HepG2 (cell line): Measurements from ENCODE around the gene SAE1. TPM values are rescaled to one million over a fixed set of nuclear protein-coding genes. Genes with fewer than 3 reads are reported as not detected.

Experiments used
- CREB1 ChIP-seq, 2 experiments: fragments of 450-650 bp in 1 of 2; IDR thresholded peaks; 2 replicates each; pipeline ENCODE4 v1.6.1; 2016 to 2017; ENCODE audit warnings: control low read depth in 1 of 2, mild to moderate bottlenecking in 1 of 2, missing compliant biosample characterization in 1 of 2, missing genetic modification characterization in 1 of 2
- KDM2A ChIP-seq: sonication (generic); formaldehyde crosslinking; IDR thresholded peaks from 2 replicates; pipeline ENCODE4 v1.4.0; 2020; ENCODE audit warnings: low read depth, missing genetic modification reagents, borderline replicate concordance
- KDM6A ChIP-seq: IDR thresholded peaks from 2 replicates; pipeline ENCODE4 v1.6.1; 2016; ENCODE audit warnings: low read depth
- NKX3-1 ChIP-seq: sonication (generic); formaldehyde crosslinking; IDR thresholded peaks from 2 replicates; pipeline ENCODE4 v1.5.0; 2020; ENCODE audit warnings: missing genetic modification reagents
- RXRB ChIP-seq: IDR thresholded peaks from 2 replicates; pipeline ENCODE4 v1.6.1; 2016; ENCODE audit warnings: borderline replicate concordance, missing genetic modification reagents, missing compliant biosample characterization
- ZBTB25 ChIP-seq: IDR thresholded peaks from 2 replicates; pipeline ENCODE4 v1.6.1; 2018; ENCODE audit warnings: missing genetic modification reagents
- ZBTB40 ChIP-seq, 2 experiments: fragments of 450-650 bp in 1 of 2; sonication (generic) in 1 of 2; formaldehyde crosslinking in 1 of 2; IDR thresholded peaks; 2 replicates each; pipeline versions ENCODE4 v1.6.1 to v1.8.0; 2016 to 2022; ENCODE audit warnings: antibody characterized with exemption in 1 of 2, mild to moderate bottlenecking in 1 of 2, missing genetic modification reagents in 1 of 2
- ZBTB42 ChIP-seq: sonication (generic); formaldehyde crosslinking; IDR thresholded peaks from 2 replicates; pipeline ENCODE4 v1.5.0; 2020; ENCODE audit warnings: mild to moderate bottlenecking, missing genetic modification reagents
- ZNF234 ChIP-seq: sonication (generic); formaldehyde crosslinking; conservative IDR thresholded peaks from 2 replicates; pipeline ENCODE4 v1.5.1; 2020; ENCODE audit warnings: mild to moderate bottlenecking, missing genetic modification reagents
- ZNF331 ChIP-seq: sonication (generic); formaldehyde crosslinking; IDR thresholded peaks from 2 replicates; pipeline ENCODE4 v1.4.0; 2020; ENCODE audit warnings: missing genetic modification reagents
- ZNF362 ChIP-seq: sonication (generic); formaldehyde crosslinking; IDR thresholded peaks from 2 replicates; pipeline ENCODE4 v1.4.0; 2020; ENCODE audit warnings: missing genetic modification reagents, mild to moderate bottlenecking, borderline replicate concordance
- ZNF44 ChIP-seq: sonication (generic); formaldehyde crosslinking; IDR thresholded peaks from 2 replicates; pipeline ENCODE4 v1.5.1; 2020; ENCODE audit warnings: mild to moderate bottlenecking, missing genetic modification reagents
- ZNF704 ChIP-seq: sonication (generic); formaldehyde crosslinking; IDR thresholded peaks from 2 replicates; pipeline ENCODE4 v1.8.1; 2023; ENCODE audit warnings: mild to moderate bottlenecking, inconsistent platforms, moderate library complexity, missing genetic modification reagents, borderline replicate concordance
- ZSCAN21 ChIP-seq: sonication (generic); formaldehyde crosslinking; IDR thresholded peaks from 2 replicates; pipeline ENCODE4 v1.8.0; 2022; ENCODE audit warnings: mild to moderate bottlenecking, missing genetic modification reagents, moderate library complexity, borderline replicate concordance
- polyA plus RNA-seq, 8 experiments: library from polyadenylated mRNA; depleted of rRNA in 3 of 8; stranded (reverse) in 7 of 8; unstranded in 1 of 8; fragments of >200 nt; fragmentation: Illumina TruSeq in 4 of 8; extraction: Trizol in 4 of 8; gene quantifications; 2 replicates each; pipeline versions ENCODE4 v1.2.1 to v1.2.3, GENCODE V29; 2011 to 2016; ENCODE audit warnings: low read depth in 4 of 8, missing spikeins in 1 of 8, mixed read lengths in 1 of 8; ENCODE audit not compliant: insufficient read depth in 1 of 8
- total RNA-seq, 5 experiments: library from RNA; depleted of rRNA; stranded (reverse); fragments of >200 nt; fragmentation: Illumina TruSeq; extraction: Trizol; gene quantifications; 2 replicates each; pipeline ENCODE4 v1.2.3, GENCODE V29; 2016; ENCODE audit warnings: low read depth in 1 of 5

The SAE1 gene
- total and polyA plus RNA-seq, 2 of the 13 experiments (the other 11 are each of a cell fraction or from before 2014, with no cell fraction given): 87.6 to 197 TPM

- TF ChIP-seq ZBTB40 (IDR thresholded peaks at IDR 0.05): no peak
- TF ChIP-seq ZBTB40 (CRISPR knock-in tag; IDR thresholded peaks at IDR 0.05): peak; percentile 50; the same call in 1 of the 2 replicates
- no peak for TF ChIP-seq NKX3-1 (CRISPR knock-in tag)
- peak; percentile 72; the same call in 1 of the 2 replicates for TF ChIP-seq ZBTB25
- no peak for TF ChIP-seq ZNF704 (CRISPR knock-in tag)
- no peak for TF ChIP-seq CREB1 (IDR thresholded peaks at IDR 0.05)
- peak; percentile 74; the same call in 1 of the 2 replicates for TF ChIP-seq CREB1 (CRISPR knock-in tag; IDR thresholded peaks at IDR 0.05)
- TF ChIP-seq ZNF234 (CRISPR knock-in tag): no peak
- peak; percentile 74 for TF ChIP-seq ZNF331 (CRISPR knock-in tag)
- TF ChIP-seq ZBTB42 (CRISPR knock-in tag): no peak
- TF ChIP-seq RXRB (CRISPR knock-in tag): peak; percentile 98
- TF ChIP-seq ZSCAN21 (CRISPR knock-in tag): no peak; the same call in 1 of the 2 replicates
- peak; percentile 76; the same call in 1 of the 2 replicates for TF ChIP-seq ZNF362
- no peak; the same call in 1 of the 2 replicates for TF ChIP-seq ZNF44 (CRISPR knock-in tag)
- peak; percentile 93 for TF ChIP-seq KDM6A (CRISPR knock-in tag)
- TF ChIP-seq KDM2A (CRISPR knock-in tag): peak; percentile 32; the same call in 1 of the 2 replicates
Measured at GRCh38 chr19:47096100-47096704, 34.4 kb upstream of the SAE1 start (continued).
